GM10266 (cell line): ENCODE data around the gene FBXL17.

Experiments
- DNase-seq: peaks from one replicate; pipeline ENCODE4 v3.0.0; 2012; ENCODE audit errors: extremely low spot score
- TF ChIP-seq, protein P1 (sequence below): IDR thresholded peaks from 2 replicates; pipeline ENCODE4 v1.5.1; 2012; ENCODE audit warnings: mild to moderate bottlenecking, low read depth; ENCODE audit not compliant: control insufficient read depth, insufficient read depth; ENCODE audit errors: missing control alignments

The FBXL17 gene

DNA sequence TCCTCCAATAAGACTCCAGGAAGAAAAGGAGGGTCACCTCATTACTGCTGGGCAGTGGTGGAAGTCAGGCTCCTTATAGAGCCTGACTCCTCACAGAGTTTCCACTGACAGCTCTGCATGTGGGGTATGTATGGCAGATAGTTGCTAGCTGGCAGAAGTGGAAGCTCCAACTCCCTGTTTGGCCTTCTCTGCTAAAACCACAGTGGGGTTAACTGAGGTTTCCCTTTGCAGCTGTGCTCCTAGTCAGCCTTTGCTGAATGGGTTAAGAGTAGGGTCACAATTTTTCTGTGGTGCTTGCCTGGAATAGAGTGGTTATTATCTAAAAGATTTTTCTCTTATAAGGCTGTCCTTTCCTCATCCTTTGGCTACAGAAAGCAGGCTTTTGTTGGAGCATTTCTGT, 327.5 kb downstream of the FBXL17 start:
- no peak for DNase-seq
- TF ChIP-seq, protein P1, sequence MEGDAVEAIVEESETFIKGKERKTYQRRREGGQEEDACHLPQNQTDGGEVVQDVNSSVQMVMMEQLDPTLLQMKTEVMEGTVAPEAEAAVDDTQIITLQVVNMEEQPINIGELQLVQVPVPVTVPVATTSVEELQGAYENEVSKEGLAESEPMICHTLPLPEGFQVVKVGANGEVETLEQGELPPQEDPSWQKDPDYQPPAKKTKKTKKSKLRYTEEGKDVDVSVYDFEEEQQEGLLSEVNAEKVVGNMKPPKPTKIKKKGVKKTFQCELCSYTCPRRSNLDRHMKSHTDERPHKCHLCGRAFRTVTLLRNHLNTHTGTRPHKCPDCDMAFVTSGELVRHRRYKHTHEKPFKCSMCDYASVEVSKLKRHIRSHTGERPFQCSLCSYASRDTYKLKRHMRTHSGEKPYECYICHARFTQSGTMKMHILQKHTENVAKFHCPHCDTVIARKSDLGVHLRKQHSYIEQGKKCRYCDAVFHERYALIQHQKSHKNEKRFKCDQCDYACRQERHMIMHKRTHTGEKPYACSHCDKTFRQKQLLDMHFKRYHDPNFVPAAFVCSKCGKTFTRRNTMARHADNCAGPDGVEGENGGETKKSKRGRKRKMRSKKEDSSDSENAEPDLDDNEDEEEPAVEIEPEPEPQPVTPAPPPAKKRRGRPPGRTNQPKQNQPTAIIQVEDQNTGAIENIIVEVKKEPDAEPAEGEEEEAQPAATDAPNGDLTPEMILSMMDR, result no peak

DNA sequence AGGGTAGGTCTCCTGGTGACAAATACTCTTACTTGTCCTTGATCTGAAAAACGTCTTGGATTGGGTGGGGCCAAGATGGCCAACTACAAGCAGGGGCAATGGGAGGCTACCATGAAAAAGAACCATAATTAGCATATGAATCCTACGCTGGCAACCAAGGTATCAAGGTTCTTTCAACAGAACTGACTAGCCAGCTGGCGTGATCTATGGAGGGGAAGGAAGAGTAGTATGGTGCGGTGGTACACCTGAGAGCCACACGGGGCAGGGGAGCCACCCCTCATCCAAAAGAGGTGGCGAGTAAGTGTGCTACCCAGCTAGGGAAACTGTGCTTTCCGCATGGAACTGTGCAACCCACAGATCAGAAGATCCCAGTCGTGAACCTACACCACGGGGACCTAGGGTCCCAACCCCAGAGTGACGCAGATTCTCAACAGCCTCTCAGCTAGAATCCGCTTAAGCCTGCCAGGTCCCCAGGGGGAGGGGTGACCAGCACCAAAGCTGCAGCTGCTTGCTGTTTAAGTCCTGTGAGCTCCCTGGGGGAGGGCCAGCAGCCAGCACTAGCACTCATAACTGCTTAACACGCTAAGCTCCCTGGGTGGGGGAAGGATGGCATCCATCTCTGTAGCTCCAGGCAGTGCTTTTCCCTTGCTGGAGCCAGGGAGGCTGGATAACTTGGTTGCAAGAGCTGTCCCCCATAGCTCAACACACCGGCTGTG, 334.8 kb downstream of the FBXL17 start:
- TF ChIP-seq, protein P1, result no peak

DNA sequence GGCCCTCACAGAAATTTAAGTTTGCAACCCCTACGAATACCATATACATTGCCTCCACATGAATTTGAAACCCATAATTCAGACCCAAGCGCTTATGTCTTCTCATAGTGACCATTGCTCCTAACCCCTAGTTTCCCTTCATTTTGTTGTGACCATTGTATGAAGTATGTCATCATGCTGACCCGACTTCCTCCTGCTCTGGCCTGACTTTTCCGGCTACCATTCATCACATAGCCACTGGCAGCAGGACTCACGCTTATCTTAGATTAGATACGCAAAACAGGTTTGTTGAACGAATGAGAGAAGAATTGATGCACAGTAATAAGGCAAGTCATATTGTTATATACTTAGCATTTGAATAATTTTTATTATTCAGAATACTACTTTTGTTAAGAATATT, 345.4 kb downstream of the FBXL17 start:
- no peak for DNase-seq
- TF ChIP-seq, protein P1, result no peak

More for the DNA sequence above, 334.8 kb downstream of the FBXL17 start:
- DNase-seq, result no peak

DNA sequence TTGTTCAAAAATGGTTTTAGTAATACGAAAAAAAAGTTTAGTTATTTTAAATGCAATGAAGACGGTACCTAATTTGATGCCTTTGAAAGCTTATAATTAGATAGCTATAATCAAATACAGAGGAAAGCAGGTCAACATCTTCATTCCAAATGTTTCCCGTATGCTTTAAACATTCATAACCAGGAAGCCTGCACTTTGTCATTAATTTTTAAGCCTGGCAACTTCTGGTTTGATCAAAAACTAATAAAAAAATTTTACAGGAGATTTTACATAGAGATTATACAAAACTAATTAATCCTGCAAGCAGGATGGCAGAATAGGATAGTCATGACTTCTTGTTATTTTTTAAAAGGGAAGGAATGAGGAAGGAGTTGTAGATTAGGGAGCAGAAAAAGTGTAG, 353.0 kb downstream of the FBXL17 start:
- TF ChIP-seq, protein P1, result no peak
- DNase-seq, result no peak

DNA sequence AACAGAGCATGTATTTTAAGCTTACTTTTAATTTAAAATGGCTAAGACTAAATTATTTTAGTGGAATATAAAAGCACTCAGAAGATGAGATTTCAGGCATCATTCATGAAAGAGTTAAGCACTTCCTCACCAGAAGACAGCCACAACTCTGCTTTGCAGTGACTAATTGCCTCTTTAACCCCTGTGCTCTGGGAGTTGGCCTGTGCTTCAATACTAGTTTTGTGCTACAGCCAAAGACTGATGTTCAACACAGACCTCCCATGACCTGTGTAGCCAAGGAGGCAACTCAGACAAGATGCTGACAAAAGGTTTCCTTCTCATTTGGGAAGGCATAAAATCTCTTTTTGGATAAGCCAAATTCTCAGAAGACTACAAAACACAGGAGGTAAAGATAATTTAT, 353.5 kb downstream of the FBXL17 start:
- DNase-seq, result no peak
- TF ChIP-seq, protein P1, result no peak

DNA sequence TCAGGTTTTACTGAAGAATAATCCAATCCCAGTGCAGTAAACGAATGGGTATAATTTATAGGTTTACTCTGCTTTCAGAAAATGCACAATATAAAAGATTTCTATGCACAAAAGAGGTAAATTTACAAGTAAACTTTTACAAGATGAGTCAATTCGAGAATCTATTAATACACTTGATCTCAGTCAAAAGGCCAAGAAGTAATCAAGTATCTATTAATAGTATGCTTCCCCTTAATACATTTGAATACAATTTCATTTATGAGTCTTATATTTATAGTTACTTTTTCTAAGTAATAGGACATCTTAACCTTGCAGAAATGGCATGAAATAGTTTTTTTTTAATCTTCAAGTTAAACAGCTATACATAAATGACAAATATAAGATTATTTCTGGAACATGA, 355.9 kb downstream of the FBXL17 start:
- DNase-seq, result no peak
- TF ChIP-seq, protein P1, result no peak

DNA sequence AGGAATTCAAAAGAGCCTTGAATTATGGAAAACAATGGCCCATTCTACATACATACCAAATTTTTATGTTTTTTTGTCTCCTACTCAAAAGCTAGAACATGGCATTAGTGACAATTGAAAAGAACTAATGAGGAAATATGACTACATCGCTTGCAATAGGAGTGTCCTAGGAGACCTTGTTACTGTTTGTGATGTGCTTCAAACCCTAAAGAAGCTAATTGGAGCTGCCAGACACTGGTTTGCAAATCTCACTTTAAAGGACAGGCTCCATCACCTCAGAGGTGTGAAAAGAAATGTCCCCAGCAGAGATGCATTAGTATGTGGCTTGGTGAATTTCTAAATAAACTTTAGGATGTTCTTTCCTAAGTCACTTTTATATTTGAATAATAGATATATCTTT, 356.9 kb downstream of the FBXL17 start:
- TF ChIP-seq, protein P1, result no peak
- DNase-seq, result no peak
